Stimulated activated CD8-positive, alpha-beta memory T cell treated with anti-CD3 and anti-CD28 coated beads, Interleukin-15, amount 100 ng/mL, for 4 hours (primary cell): ENCODE measurements around the gene ANKH.
"Not testable (repeated sequence)": the region's sequence is repeated elsewhere in the genome, so short reads cannot be mapped to it uniquely, and the experiment has no call there.

ENCODE experiments used
- DNase-seq, 2 donors: peaks; one replicate each; pipeline ENCODE4 v3.0.0-alpha.2; 2020; ENCODE audit warnings: low read depth in 2 of 2

ANKH gene

GRCh38 chr5:14854799-14855198 is 16.8 kb downstream of the ANKH start:
- DNase-seq: no peak

GRCh38 chr5:14853685-14854084 is 17.9 kb downstream of the ANKH start:
- no peak for DNase-seq

- no peak for DNase-seq
Measured at GRCh38 chr5:14852779-14853178, 18.8 kb downstream of the ANKH start.

- no peak for DNase-seq
Measured at GRCh38 chr5:14851999-14852526, 19.5 kb downstream of the ANKH start.

GRCh38 chr5:14851597-14851996 is 20.0 kb downstream of the ANKH start:
- no peak for DNase-seq

- DNase-seq: no peak
Measured at GRCh38 chr5:14851050-14851419, 20.5 kb downstream of the ANKH start.

GRCh38 chr5:14850419-14851049 is 21.0 kb downstream of the ANKH start:
- DNase-seq: no peak

- DNase-seq: no peak
Measured at GRCh38 chr5:14849516-14850294, 21.9 kb downstream of the ANKH start.

GRCh38 chr5:14848942-14849341 is 22.6 kb downstream of the ANKH start:
- DNase-seq: not testable (repeated sequence)

GRCh38 chr5:14848385-14848784 is 23.2 kb downstream of the ANKH start:
- DNase-seq: no peak

DNA sequence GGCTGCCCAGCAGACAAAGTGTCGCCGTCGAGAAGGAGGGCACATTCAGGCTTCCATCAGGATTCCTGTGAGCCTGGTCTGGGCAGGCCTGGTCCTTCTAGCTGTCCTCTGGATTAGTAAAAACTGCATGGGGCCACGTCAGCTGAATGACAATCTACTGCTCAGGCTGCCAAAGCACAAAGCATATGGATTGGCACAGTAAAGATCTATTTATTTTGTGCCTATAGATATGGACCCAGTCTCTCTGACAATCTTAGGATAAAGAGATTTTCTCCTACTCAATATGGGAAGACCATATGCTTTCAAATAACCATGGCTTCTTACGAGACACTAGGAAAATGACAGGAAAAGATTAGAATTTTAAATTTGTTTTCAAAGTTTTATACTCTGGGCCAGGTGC is 24.1 kb downstream of the ANKH start:
- DNase-seq: no peak

- DNase-seq: no peak
Measured at GRCh38 chr5:14842117-14842516, 29.5 kb downstream of the ANKH start.

DNA sequence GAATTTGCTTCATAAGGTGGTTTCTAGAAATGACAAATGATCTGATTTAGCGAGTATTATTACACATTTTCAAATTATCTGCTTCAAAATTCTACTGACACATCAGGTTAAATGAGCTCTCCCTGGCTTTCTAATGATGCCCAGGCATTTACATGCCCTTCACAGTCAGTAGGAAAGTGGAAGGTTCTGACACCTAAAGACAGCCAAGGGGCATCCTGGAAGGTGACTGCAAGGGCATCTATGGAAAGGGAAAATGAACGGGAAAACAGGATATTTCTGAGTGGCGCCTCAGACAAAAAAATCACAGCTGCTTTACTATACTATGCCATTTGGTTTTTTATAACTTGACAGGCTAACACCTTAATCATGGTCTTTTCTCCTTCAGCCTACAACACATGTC is 31.0 kb downstream of the ANKH start:
- DNase-seq: no peak

DNA sequence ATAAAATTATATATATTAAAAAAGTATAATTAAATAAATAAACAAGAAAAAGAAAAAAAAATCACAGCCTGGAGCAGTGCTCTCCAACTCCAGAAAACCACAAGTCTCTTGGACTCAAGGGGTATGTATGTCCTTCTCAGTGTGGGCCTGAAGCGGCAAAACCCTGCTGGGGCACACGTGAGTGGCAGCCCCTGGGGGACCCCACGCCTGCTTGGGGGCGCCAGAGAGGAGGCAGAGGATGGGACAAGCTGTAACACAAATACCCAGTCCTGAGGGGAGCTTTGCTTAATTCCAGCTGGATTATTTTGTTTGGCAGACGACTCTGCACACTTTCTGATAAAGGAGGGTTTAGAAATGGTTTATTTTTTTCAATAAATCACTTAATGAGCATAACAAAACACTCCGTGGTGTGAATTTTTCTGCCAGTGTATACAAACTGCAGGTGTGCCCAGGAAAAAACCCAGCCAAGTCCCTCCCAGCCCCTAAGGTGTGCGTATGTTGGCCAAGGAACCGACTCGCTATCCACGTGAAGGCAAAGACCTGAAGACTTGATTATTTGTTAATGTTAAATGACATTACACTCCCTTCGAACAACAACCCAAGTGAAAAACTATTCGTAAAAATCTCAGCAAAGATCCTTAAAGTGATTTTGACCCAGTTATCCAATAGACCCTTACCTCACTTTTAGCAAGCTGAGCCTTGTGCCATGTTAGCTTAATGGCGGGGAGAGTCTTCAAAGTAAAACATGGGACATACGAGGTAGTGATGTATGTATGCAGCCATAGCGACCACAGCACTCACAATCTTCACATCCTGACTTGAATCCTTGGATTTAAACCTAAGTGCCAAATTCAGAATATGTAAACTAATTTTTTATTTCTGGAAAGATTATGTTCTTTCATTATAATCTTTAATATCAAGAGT is 32.9 kb downstream of the ANKH start:
- no peak for DNase-seq

DNA sequence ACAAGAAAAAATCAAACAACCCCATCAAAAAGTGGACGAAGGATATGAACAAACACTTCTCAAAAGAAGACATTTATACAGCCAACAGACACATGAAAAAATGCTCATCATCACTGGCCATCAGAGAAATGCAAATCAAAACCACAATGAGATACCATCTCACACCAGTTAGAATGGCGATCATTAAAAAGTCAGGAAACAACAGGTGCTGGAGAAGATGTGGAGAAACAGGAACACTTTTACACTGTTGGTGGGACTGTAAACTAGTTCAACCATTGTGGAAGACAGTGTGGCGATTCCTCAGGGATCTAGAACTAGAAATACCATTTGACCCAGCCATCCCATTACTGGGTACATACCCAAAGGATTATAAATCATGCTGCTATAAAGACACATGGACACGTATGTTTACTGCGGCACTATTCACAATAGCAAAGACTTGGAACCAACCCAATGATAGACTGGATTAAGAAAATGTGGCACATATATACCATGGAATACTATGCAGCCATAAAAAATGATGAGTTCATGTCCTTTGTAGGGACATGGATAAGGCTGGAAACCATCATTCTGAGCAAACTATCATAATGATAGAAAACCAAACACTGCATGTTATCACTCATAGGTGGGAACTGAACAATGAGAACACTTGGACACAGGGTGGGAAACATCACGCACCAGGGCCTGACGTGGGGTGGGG is 34.0 kb downstream of the ANKH start:
- not testable (repeated sequence) for DNase-seq

DNA sequence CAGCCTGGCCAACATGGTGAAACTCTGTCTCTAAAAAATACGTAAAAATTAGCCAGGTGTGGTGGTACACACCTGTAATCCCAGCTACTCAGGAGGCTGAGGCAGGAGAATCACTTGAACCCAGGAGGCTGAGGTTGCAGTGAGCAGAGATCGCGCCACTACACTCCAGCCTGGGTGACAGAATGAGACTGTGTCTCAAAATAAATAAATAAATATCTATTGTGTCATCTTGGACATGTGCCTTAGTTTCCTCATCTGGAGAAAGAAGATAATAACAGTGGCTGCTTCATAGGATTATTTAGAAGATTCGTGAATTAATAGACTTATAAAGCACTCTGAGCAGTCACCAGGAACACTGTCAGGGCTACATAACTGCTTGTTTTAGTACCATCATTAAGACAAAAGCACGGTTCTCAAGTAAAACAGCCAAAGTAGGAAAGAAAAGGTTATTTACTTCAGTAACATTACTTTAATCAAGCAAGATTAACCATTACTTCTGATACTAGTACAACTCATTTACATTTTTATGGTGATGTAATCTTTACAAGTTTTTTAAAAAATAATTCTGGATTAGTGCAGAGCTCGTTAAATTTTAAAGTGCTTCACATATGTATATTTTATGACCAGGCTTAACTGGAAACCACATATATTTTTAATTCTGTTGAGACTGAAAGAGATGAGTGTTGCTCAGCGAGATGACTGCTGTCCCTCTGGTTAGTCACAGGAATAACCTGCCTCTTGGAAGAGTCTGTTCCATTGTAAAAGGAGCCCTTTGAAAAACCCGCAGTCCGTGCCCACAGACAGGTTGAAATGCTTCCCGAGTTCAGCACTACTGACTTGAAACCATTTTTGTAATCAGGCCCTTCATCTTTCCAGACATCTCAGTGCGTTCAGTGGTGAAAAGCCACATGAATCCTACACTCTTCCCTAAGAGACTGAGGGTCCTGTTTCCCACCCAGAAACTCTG is 36.7 kb downstream of the ANKH start:
- no peak for DNase-seq

- no peak for DNase-seq
Measured at GRCh38 chr5:14834062-14834461, 37.5 kb downstream of the ANKH start.

DNA sequence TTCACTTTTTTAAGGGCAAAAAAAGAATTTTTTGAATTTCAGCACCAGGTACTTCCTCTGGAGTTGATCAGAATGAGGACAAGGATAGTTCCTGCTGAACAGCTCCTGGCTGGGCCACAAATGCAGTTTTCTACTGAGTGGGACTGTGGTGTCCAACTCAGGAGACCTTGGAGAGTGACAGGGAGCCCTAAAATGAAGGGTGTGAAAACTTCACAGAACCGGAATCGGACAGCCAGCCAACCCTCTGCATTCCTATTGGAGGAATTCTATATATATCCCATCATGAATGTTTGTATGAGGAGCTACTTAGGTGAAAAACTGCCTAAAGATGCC is 40.6 kb downstream of the ANKH start:
- no peak for DNase-seq

DNA sequence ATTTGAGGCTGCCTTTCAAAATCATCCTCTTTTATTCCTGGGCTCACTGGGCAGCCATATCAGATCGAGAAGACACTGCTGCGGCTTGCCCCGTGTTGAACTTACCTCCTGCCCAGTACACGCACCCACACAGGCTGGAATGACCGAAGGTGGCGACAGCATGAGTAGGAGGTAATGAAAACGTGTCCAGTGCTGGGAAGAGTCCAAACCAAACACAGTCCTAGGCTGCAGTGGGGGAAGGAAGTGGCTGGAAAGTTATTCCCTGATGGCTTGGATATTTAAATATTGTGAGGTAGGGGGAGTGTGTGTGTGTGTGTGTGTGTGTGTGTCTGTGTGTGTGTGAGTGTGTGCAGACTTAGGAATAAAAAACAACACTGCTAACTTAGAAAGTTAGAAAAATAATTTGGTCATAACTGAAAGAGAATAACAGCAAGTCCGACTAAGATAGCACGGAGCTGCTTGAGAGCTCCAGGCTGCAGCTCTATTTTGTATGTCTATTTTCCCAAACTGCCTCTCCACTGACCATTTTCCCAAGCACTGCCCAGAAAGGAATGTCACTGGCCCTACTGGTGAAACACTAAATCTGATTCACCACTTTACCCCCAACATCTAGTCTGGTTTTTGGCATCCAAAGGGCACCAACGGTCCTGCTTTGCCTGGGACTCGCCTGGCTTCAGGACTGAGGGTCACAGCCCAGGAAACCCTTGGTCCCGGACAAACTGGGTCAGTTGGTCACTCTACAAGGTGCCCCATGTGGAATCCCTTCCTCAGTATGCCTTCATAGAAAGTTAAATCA is 41.2 kb downstream of the ANKH start:
- DNase-seq: no peak

GRCh38 chr5:14829396-14829795 is 42.2 kb downstream of the ANKH start:
- DNase-seq: no peak
